ENCODE results near the gene PARD3B. TPM values are rescaled to one million over a fixed set of nuclear protein-coding genes. Genes with fewer than 3 reads are reported as not detected.
A peak's percentile ranks its signal among the peaks of the same experiment; 100 is the strongest.
"Not testable (repeated sequence)": the region's sequence is repeated elsewhere in the genome, so short reads cannot be mapped to it uniquely, and the experiment has no call there.

Gene PARD3B
- total and polyA plus RNA-seq, 2 of the 13 experiments (the other 11 are each of a cell fraction or from before 2014, with no cell fraction given) = 0.71 to 2.3 TPM

DNA sequence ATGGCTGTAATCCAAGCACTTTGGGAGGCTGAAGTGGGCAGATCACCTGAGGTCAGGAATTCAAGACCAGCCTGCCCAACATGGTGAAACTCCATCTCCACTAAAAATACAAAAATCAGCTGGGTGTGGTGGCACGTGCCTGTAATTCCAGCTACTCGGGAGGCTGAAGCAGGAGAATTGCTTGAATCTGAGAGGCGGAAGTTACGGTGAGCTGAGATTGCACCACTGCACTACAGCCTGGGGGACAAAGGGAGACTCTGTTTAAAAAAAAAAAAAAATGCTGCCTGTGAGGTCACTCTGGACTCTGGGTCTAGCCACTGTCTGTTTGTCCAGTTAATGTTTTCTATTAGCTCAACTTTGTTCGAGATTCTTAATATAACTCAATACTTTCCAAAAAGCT lies 673.5 kb downstream of the PARD3B start (continued):
- TF ChIP-seq, protein P1, sequence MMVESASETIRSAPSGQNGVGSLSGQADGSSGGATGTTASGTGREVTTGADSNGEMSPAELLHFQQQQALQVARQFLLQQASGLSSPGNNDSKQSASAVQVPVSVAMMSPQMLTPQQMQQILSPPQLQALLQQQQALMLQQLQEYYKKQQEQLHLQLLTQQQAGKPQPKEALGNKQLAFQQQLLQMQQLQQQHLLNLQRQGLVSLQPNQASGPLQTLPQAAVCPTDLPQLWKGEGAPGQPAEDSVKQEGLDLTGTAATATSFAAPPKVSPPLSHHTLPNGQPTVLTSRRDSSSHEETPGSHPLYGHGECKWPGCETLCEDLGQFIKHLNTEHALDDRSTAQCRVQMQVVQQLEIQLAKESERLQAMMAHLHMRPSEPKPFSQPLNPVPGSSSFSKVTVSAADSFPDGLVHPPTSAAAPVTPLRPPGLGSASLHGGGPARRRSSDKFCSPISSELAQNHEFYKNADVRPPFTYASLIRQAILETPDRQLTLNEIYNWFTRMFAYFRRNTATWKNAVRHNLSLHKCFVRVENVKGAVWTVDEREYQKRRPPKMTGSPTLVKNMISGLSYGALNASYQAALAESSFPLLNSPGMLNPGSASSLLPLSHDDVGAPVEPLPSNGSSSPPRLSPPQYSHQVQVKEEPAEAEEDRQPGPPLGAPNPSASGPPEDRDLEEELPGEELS (CRISPR knock-in tag; IDR thresholded peaks at IDR 0.05) = peak; percentile 46; the same call in 1 of the 2 replicates
- TF ChIP-seq CEBPB (IDR thresholded peaks at IDR 0.05; ENCODE audit: borderline replicate concordance, low read depth, low read length) = peak; percentile 79
- peak; percentile 54; the same call in 1 of the 2 replicates for TF ChIP-seq HDAC2 (CRISPR knock-in tag; IDR thresholded peaks at IDR 0.05)
- not testable (repeated sequence) for TF ChIP-seq NR2F6, FOXP1 (IDR thresholded peaks at IDR 0.05)
- peak; percentile 25; the same call in 1 of the 2 replicates for TF ChIP-seq NR2F6 (CRISPR knock-in tag; IDR thresholded peaks at IDR 0.05)
- TF ChIP-seq GABPB1 (CRISPR knock-in tag; IDR thresholded peaks at IDR 0.05) = peak; percentile 78
- peak in 1 of 2 experiments; percentile 24; a peak in 1 of 4 replicates for TF ChIP-seq KLF16 (CRISPR knock-in tag; IDR thresholded peaks at IDR 0.05)
- peak; percentile 64; the same call in 1 of the 2 replicates for TF ChIP-seq ERF (CRISPR knock-in tag; IDR thresholded peaks at IDR 0.05)
- TF ChIP-seq, protein P2, sequence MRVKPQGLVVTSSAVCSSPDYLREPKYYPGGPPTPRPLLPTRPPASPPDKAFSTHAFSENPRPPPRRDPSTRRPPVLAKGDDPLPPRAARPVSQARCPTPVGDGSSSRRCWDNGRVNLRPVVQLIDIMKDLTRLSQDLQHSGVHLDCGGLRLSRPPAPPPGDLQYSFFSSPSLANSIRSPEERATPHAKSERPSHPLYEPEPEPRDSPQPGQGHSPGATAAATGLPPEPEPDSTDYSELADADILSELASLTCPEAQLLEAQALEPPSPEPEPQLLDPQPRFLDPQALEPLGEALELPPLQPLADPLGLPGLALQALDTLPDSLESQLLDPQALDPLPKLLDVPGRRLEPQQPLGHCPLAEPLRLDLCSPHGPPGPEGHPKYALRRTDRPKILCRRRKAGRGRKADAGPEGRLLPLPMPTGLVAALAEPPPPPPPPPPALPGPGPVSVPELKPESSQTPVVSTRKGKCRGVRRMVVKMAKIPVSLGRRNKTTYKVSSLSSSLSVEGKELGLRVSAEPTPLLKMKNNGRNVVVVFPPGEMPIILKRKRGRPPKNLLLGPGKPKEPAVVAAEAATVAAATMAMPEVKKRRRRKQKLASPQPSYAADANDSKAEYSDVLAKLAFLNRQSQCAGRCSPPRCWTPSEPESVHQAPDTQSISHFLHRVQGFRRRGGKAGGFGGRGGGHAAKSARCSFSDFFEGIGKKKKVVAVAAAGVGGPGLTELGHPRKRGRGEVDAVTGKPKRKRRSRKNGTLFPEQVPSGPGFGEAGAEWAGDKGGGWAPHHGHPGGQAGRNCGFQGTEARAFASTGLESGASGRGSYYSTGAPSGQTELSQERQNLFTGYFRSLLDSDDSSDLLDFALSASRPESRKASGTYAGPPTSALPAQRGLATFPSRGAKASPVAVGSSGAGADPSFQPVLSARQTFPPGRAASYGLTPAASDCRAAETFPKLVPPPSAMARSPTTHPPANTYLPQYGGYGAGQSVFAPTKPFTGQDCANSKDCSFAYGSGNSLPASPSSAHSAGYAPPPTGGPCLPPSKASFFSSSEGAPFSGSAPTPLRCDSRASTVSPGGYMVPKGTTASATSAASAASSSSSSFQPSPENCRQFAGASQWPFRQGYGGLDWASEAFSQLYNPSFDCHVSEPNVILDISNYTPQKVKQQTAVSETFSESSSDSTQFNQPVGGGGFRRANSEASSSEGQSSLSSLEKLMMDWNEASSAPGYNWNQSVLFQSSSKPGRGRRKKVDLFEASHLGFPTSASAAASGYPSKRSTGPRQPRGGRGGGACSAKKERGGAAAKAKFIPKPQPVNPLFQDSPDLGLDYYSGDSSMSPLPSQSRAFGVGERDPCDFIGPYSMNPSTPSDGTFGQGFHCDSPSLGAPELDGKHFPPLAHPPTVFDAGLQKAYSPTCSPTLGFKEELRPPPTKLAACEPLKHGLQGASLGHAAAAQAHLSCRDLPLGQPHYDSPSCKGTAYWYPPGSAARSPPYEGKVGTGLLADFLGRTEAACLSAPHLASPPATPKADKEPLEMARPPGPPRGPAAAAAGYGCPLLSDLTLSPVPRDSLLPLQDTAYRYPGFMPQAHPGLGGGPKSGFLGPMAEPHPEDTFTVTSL (CRISPR knock-in tag; IDR thresholded peaks at IDR 0.05; ENCODE audit: borderline replicate concordance) = peak; percentile 45; the same call in 1 of the 2 replicates
- TF ChIP-seq, protein P3, sequence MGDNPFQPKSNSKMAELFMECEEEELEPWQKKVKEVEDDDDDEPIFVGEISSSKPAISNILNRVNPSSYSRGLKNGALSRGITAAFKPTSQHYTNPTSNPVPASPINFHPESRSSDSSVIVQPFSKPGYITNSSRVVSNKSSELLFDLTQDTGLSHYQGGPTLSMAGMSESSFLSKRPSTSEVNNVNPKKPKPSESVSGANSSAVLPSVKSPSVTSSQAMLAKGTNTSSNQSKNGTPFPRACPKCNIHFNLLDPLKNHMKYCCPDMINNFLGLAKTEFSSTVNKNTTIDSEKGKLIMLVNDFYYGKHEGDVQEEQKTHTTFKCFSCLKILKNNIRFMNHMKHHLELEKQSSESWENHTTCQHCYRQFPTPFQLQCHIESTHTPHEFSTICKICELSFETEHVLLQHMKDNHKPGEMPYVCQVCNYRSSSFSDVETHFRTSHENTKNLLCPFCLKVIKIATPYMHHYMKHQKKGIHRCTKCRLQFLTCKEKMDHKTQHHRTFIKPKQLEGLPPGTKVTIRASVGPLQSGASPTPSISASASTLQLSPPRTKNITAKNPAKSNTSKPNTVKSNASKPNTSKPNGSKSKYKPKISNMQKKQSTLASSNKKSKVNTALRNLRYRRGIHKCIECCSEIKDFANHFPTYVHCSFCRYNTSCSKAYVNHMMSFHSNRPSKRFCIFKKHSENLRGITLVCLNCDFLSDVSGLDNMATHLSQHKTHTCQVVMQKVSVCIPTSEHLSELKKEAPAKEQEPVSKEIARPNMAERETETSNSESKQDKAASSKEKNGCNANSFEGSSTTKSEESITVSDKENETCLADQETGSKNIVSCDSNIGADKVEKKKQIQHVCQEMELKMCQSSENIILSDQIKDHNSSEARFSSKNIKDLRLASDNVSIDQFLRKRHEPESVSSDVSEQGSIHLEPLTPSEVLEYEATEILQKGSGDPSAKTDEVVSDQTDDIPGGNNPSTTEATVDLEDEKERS (CRISPR knock-in tag; IDR thresholded peaks at IDR 0.05) = peak; percentile 88
- TF ChIP-seq FOXA3 (CRISPR knock-in tag; IDR thresholded peaks at IDR 0.05) = peak; percentile 30; the same call in 1 of the 2 replicates
- TF ChIP-seq FOXP1 (CRISPR knock-in tag; IDR thresholded peaks at IDR 0.05) = peak; percentile 11; the same call in 1 of the 2 replicates
- TF ChIP-seq, protein P4, sequence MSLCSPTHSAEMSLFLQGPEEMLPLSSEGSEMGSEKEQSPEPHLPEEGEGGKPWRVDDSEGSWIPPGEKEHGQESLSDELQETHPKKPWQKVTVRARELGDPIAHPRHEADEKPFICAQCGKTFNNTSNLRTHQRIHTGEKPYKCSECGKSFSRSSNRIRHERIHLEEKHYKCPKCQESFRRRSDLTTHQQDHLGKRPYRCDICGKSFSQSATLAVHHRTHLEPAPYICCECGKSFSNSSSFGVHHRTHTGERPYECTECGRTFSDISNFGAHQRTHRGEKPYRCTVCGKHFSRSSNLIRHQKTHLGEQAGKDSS (CRISPR knock-in tag; IDR thresholded peaks at IDR 0.05; ENCODE audit: borderline replicate concordance, low read depth) = 0 out of 2 replicates have a peak, but pooled peaks have one; percentile 46
- TF ChIP-seq SOX5 (CRISPR knock-in tag; IDR thresholded peaks at IDR 0.05; ENCODE audit: borderline replicate concordance) = peak; percentile 64; the same call in 1 of the 2 replicates
- TF ChIP-seq TRIM24 (CRISPR knock-in tag; IDR thresholded peaks at IDR 0.05) = peak; percentile 37; the same call in 1 of the 2 replicates
- TF ChIP-seq CHD4 (IDR thresholded peaks at IDR 0.05; ENCODE audit: borderline replicate concordance, low read length) = peak; percentile 31; the same call in 1 of the 2 replicates
- TF ChIP-seq KMT2A (CRISPR knock-in tag; IDR thresholded peaks at IDR 0.05) = peak; percentile 14; the same call in 1 of the 2 replicates
- peak; percentile 10; the same call in 1 of the 2 replicates for TF ChIP-seq ZNF652 (CRISPR knock-in tag; IDR thresholded peaks at IDR 0.05; ENCODE audit: borderline replicate concordance, low read depth)
- 0 out of 2 replicates have a peak, but pooled peaks have one; percentile 23 for TF ChIP-seq ZNF543 (CRISPR knock-in tag; IDR thresholded peaks at IDR 0.05)

All from HepG2 (cell line).